Caco-2 (cell line): ENCODE results near the gene PLIN4. TPM values are rescaled to one million over a fixed set of nuclear protein-coding genes. Genes with fewer than 3 reads are reported as not detected.

Source experiments
- BruUV-seq: library from RNA; stranded (reverse); fragments of 400-500 nt; replicated peaks from 2 replicates; lab custom pipeline; 2021; lab: Mats Ljungman, UMichigan
- CTCF ChIA-PET: fragments of 300-600 bp; sonication (Branson Sonifier 250); formaldehyde crosslinking; loops from one replicate; lab custom pipeline; 2022; ENCODE audit warnings: antibody characterized with exemption; lab: Charles Lee
- POLR2A ChIA-PET: fragments of 300-600 bp; sonication (Branson Sonifier 250); formaldehyde crosslinking; loops from one replicate; lab custom pipeline; 2022; ENCODE audit warnings: antibody characterized with exemption; lab: Charles Lee
- DNase-seq, 2 experiments: peaks; one replicate each; pipeline versions ENCODE4 v3.0.0 to v3.0.0-alpha.2; 2020 to 2022
- H3K27me3 ChIP-seq: replicated peaks from 2 replicates; pipeline ENCODE4 v1.6.0; 2011; ENCODE audit warnings: low read length; ENCODE audit not compliant: control insufficient read depth, insufficient read depth
- H3K36me3 ChIP-seq: 2 replicates; pipeline ENCODE4 v1.5.1; 2011; ENCODE audit warnings: low read length; ENCODE audit not compliant: control insufficient read depth, insufficient read depth
- H3K4me1 ChIP-seq: fragments of 250-450 bp; sonication (Bioruptor Pico); 2 replicates; pipeline ENCODE4 v1.5.1; 2020; ENCODE audit warnings: mild to moderate bottlenecking
- H3K4me3 ChIP-seq: 2 replicates; pipeline ENCODE4 v1.5.1; 2011; ENCODE audit warnings: low read depth, mild to moderate bottlenecking, control low read depth, low read length
- H3K9me3 ChIP-seq: fragments of 250-450 bp; sonication (Bioruptor Pico); 2 replicates; pipeline ENCODE4 v1.5.1; 2020; ENCODE audit warnings: mild to moderate bottlenecking, moderate library complexity
- H3K27ac Mint-ChIP-seq: one replicate; pipeline ENCODE4 v1.8.0; 2022; ENCODE audit warnings: mixed read lengths; ENCODE audit not compliant: unreplicated experiment
- H3K27me3 Mint-ChIP-seq: one replicate; pipeline ENCODE4 v1.8.0; 2022; ENCODE audit warnings: mixed read lengths; ENCODE audit not compliant: insufficient read depth, unreplicated experiment
- H3K36me3 Mint-ChIP-seq: one replicate; pipeline ENCODE4 v1.8.0; 2022; ENCODE audit warnings: mild to moderate bottlenecking, mixed read lengths; ENCODE audit not compliant: insufficient read depth, unreplicated experiment
- H3K4me1 Mint-ChIP-seq: one replicate; pipeline ENCODE4 v1.8.0; 2022; ENCODE audit warnings: low read depth, mixed read lengths; ENCODE audit not compliant: unreplicated experiment
- H3K4me3 Mint-ChIP-seq: one replicate; pipeline ENCODE4 v1.8.0; 2022; ENCODE audit warnings: mild to moderate bottlenecking, moderate library complexity, mixed read lengths; ENCODE audit not compliant: unreplicated experiment
- H3K9me3 Mint-ChIP-seq: one replicate; pipeline ENCODE4 v1.8.0; 2022; ENCODE audit warnings: mixed read lengths; ENCODE audit not compliant: unreplicated experiment
- intact Hi-C: fragments of 100-400 bp; cut with micrococcal nuclease; formaldehyde crosslinking; loops from one replicate; pipeline ENCODE4 v1.10.0; 2022; ENCODE audit not compliant: unreplicated experiment
- total RNA-seq: library from RNA; stranded (reverse); gene quantifications from 2 replicates; pipeline ENCODE4 v1.2.3, GENCODE V29; 2022
- TF ChIP-seq, protein P1 (sequence below), 2 experiments: fragments of 200-600 bp in 1 of 2; IDR thresholded peaks; 1 replicate in 1 of 2; 2 replicates in 1 of 2; pipeline versions ENCODE4 v1.5.1 to v1.8.0; 2011 to 2022; ENCODE audit warnings: antibody characterized with exemption in 1 of 2, control low read depth in 1 of 2, inconsistent platforms in 1 of 2, low read depth in 1 of 2, low read length in 1 of 2, mild to moderate bottlenecking in 1 of 2, moderate library complexity in 1 of 2; ENCODE audit not compliant: insufficient read depth in 1 of 2, severe bottlenecking in 1 of 2, unreplicated experiment in 1 of 2

The PLIN4 gene
- total RNA-seq, 1 experiment from 2014 or later, result 0.09 TPM

DNA sequence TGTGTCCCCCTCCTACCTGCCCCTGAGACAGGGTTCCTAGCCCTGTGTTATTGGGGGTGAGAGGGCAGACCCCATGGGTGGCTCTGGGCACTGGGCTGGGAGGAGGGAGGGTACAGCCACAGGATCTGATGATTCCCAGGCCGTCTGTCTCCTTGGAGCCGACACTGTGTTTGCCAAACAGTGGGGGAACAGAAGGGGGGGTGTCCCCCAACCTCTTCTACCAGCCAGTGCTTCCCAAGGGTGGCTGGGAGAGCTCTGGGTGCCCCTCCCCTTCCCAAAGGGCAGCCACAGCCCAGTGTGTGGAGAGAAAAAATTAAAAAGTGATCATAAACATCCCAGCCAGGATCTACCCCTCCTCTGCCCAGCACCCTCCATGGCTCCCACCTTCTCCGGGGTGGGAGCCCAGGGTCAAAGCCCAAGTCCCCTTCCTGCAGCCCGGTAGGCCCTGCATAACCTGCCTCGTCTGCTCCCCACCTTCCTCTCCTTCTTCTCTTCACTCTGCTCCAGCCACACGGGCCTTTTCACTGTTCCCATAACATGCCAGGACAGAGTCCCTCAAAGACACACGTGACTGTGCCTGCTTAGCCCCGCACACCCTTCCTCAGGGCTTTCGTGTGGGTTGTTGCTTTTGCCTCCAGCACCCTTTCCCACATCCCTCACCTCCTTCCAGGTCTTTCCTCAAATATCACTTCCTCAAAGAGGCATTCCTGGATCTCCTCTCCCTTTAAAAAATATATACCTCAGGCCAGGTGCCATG lies 1.4 kb upstream of the PLIN4 start:
- TF ChIP-seq, protein P1, sequence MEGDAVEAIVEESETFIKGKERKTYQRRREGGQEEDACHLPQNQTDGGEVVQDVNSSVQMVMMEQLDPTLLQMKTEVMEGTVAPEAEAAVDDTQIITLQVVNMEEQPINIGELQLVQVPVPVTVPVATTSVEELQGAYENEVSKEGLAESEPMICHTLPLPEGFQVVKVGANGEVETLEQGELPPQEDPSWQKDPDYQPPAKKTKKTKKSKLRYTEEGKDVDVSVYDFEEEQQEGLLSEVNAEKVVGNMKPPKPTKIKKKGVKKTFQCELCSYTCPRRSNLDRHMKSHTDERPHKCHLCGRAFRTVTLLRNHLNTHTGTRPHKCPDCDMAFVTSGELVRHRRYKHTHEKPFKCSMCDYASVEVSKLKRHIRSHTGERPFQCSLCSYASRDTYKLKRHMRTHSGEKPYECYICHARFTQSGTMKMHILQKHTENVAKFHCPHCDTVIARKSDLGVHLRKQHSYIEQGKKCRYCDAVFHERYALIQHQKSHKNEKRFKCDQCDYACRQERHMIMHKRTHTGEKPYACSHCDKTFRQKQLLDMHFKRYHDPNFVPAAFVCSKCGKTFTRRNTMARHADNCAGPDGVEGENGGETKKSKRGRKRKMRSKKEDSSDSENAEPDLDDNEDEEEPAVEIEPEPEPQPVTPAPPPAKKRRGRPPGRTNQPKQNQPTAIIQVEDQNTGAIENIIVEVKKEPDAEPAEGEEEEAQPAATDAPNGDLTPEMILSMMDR (IDR thresholded peaks at IDR 0.05; ENCODE audit: insufficient read depth in 1 of 2, low read depth in 1 of 2, low read length in 1 of 2, severe bottlenecking in 1 of 2, unreplicated experiment in 1 of 2), result no peak
- Histone ChIP-seq H3K36me3 (no peaks in the 10 kb centered on the region), H3K27me3 (no peaks in the 10 kb centered on the region), H3K4me1 (peaks cover 16% of the 10 kb centered on the region), H3K4me3 (no peak overlapping the region), H3K9me3 (no peaks in the 10 kb centered on the region)
- no peak for DNase-seq
- no peak overlapping the region for H3K4me3 Mint-ChIP-seq
- no peak overlapping the region for H3K27ac Mint-ChIP-seq
- H3K9me3 Mint-ChIP-seq, result no peaks in the 10 kb centered on the region
- H3K27me3 Mint-ChIP-seq, result no peaks in the 10 kb centered on the region
- POLR2A ChIA-PET, result no interaction called here
- no TSS peak for BruUV-seq
- no peaks in the 10 kb centered on the region for H3K36me3 Mint-ChIP-seq
- intact Hi-C loops, result no loop called here
- peaks cover 14% of the 10 kb centered on the region for H3K4me1 Mint-ChIP-seq
- CTCF ChIA-PET, result no interaction called here

GRCh38 chr19:4519172-4519496 lies 848 bp upstream of the PLIN4 start:
- Mint-ChIP-seq H3K4me3 (no peak overlapping the region), H3K27ac (no peak overlapping the region), H3K36me3 (no peaks in the 10 kb centered on the region), H3K9me3 (no peaks in the 10 kb centered on the region), H3K27me3 (no peaks in the 10 kb centered on the region), H3K4me1 (peaks cover 14% of the 10 kb centered on the region)
- ChIA-PET POLR2A (no interaction called here), CTCF (no interaction called here)
- no peak for DNase-seq
- Histone ChIP-seq H3K36me3 (no peaks in the 10 kb centered on the region), H3K4me1 (peaks cover 16% of the 10 kb centered on the region), H3K9me3 (no peaks in the 10 kb centered on the region), H3K27me3 (no peaks in the 10 kb centered on the region), H3K4me3 (no peak overlapping the region)
- TF ChIP-seq, protein P1 (IDR thresholded peaks at IDR 0.05; ENCODE audit: insufficient read depth in 1 of 2, low read depth in 1 of 2, low read length in 1 of 2, severe bottlenecking in 1 of 2, unreplicated experiment in 1 of 2), result no peak
- intact Hi-C loops, result no loop called here
- no TSS peak for BruUV-seq

DNA sequence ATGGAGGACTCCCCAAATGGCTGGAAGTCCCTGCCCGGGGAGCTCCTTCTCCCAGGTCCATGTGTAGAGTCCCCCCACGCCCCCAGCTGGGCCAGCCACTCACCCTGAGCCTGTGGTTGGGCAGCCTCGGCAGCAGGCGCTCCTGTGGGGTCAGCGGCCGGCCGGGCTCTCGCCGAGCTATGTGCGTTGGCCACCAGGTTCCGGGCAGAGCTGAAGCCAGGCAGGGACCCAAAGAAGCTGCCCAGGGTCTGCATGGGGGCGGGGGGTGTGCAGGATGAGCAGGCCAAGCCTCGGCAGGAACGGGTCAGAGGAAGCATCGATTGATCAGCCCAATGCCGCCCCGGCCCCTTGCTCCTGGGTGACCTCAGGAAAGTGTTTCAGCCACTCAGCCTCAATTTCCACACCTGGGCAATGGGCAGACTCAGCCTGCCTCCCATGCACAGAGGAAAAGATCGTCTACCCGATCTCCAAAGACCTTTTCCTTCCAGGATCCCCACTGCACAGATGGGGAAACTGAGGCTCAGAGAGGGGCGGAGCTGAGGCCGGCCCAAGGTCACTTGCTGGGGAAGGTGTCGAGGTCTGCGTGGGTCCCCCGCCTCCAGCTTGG lies 732 bp downstream of the PLIN4 start:
- Mint-ChIP-seq H3K4me3 (no peak overlapping the region), H3K9me3 (no peaks in the 10 kb centered on the region), H3K27me3 (no peaks in the 10 kb centered on the region), H3K27ac (no peak overlapping the region), H3K36me3 (no peaks in the 10 kb centered on the region), H3K4me1 (peaks cover 14% of the 10 kb centered on the region)
- ChIA-PET POLR2A (no interaction called here), CTCF (no interaction called here)
- TF ChIP-seq, protein P1 (IDR thresholded peaks at IDR 0.05; ENCODE audit: insufficient read depth in 1 of 2, low read depth in 1 of 2, low read length in 1 of 2, severe bottlenecking in 1 of 2, unreplicated experiment in 1 of 2), result no peak
- Histone ChIP-seq H3K27me3 (no peaks in the 10 kb centered on the region), H3K4me1 (peaks cover 16% of the 10 kb centered on the region), H3K9me3 (no peaks in the 10 kb centered on the region), H3K4me3 (no peak overlapping the region), H3K36me3 (no peaks in the 10 kb centered on the region)
- DNase-seq, result no peak
- BruUV-seq, result no TSS peak
- intact Hi-C loops, result no loop called here
